ENCODE data around the gene TMEM163.

Gene TMEM163

GRCh38 chr2:134491771-134492441 lies 226.9 kb downstream of the TMEM163 start:
- Histone ChIP-seq H3K79me2 (ENCODE audit: control insufficient read depth, insufficient read depth, low read length, poor library complexity) (no peaks in the 10 kb centered on the region), H4K8ac (ENCODE audit: low read depth, low read length) (no peak overlapping the region), H3K27me3 (ENCODE audit: insufficient read depth, low read length) (no peaks in the 10 kb centered on the region), H3K79me1 (ENCODE audit: low read length) (no peaks in the 10 kb centered on the region), H3K4me3 (ENCODE audit: low read depth, low read length) (no peak overlapping the region), H4K91ac (ENCODE audit: low read depth, low read length) (no peak overlapping the region), H2AFZ (ENCODE audit: insufficient read depth, low read length, poor library complexity) (no peak overlapping the region), H3K4me1 (ENCODE audit: control insufficient read depth in 1 of 2, insufficient read depth in 2 of 2, low read length in 2 of 2) (no peaks in the 10 kb centered on the region), H3K23ac (ENCODE audit: low read length) (no peak overlapping the region), H3K36me3 (ENCODE audit: control insufficient read depth in 1 of 2, insufficient read depth in 2 of 2, low read length in 2 of 2) (no peaks in the 10 kb centered on the region), H3K4me2 (ENCODE audit: low read length) (no peak overlapping the region), H3K4ac (ENCODE audit: low read depth, low read length) (no peak overlapping the region), H3K27ac (ENCODE audit: low read depth, low read length) (no peak overlapping the region), H2AK5ac (ENCODE audit: low read length) (no peak overlapping the region), H3K9me3 (ENCODE audit: insufficient read depth, low read depth, low read length) (no peaks in the 10 kb centered on the region), H3K14ac (ENCODE audit: low read length) (no peak overlapping the region), H2BK120ac (ENCODE audit: insufficient read depth, low read length, poor library complexity) (no peak overlapping the region), H2BK12ac (ENCODE audit: low read length) (no peak overlapping the region), H2BK5ac (ENCODE audit: low read depth, low read length, poor library complexity) (no peak overlapping the region), H3K9ac (ENCODE audit: low read length) (no peak overlapping the region), H4K12ac (ENCODE audit: low read depth, low read length) (no peak overlapping the region), H3K18ac (ENCODE audit: low read length) (no peak overlapping the region)
- peak in 1 of 2 donors; percentile 38 for DNase-seq
- WGBS (ENCODE audit: extremely low coverage, insufficient coverage, insufficient read length), result no CpG with 5 or more reads among the region's 9 CpGs

GRCh38 chr2:134491022-134491421 lies 227.8 kb downstream of the TMEM163 start:
- Histone ChIP-seq H3K79me1 (ENCODE audit: low read length) (no peaks in the 10 kb centered on the region), H3K27ac (ENCODE audit: low read depth, low read length) (no peak overlapping the region), H3K4me1 (ENCODE audit: control insufficient read depth in 1 of 2, insufficient read depth in 2 of 2, low read length in 2 of 2) (no peaks in the 10 kb centered on the region), H3K14ac (ENCODE audit: low read length) (no peak overlapping the region), H3K79me2 (ENCODE audit: control insufficient read depth, insufficient read depth, low read length, poor library complexity) (no peaks in the 10 kb centered on the region), H2BK5ac (ENCODE audit: low read depth, low read length, poor library complexity) (no peak overlapping the region), H3K36me3 (ENCODE audit: control insufficient read depth in 1 of 2, insufficient read depth in 2 of 2, low read length in 2 of 2) (no peaks in the 10 kb centered on the region), H2AK5ac (ENCODE audit: low read length) (no peak overlapping the region), H3K23ac (ENCODE audit: low read length) (no peak overlapping the region), H3K4ac (ENCODE audit: low read depth, low read length) (no peak overlapping the region), H4K12ac (ENCODE audit: low read depth, low read length) (no peak overlapping the region), H3K9ac (ENCODE audit: low read length) (no peak overlapping the region), H2BK120ac (ENCODE audit: insufficient read depth, low read length, poor library complexity) (no peak overlapping the region), H3K18ac (ENCODE audit: low read length) (no peak overlapping the region), H3K9me3 (ENCODE audit: insufficient read depth, low read depth, low read length) (no peaks in the 10 kb centered on the region), H3K4me3 (ENCODE audit: low read depth, low read length) (no peak overlapping the region), H4K91ac (ENCODE audit: low read depth, low read length) (no peak overlapping the region), H2AFZ (ENCODE audit: insufficient read depth, low read length, poor library complexity) (no peak overlapping the region), H2BK12ac (ENCODE audit: low read length) (no peak overlapping the region), H3K4me2 (ENCODE audit: low read length) (no peak overlapping the region), H3K27me3 (ENCODE audit: insufficient read depth, low read length) (no peaks in the 10 kb centered on the region), H4K8ac (ENCODE audit: low read depth, low read length) (no peak overlapping the region)
- no peak for DNase-seq
- no CpG with 5 or more reads among the region's 4 CpGs for WGBS (ENCODE audit: extremely low coverage, insufficient coverage, insufficient read length)

- Histone ChIP-seq H3K9me3 (ENCODE audit: insufficient read depth, low read depth, low read length) (no peaks in the 10 kb centered on the region), H2BK120ac (ENCODE audit: insufficient read depth, low read length, poor library complexity) (no peak overlapping the region), H3K4ac (ENCODE audit: low read depth, low read length) (no peak overlapping the region), H3K23ac (ENCODE audit: low read length) (no peak overlapping the region), H3K4me2 (ENCODE audit: low read length) (no peak overlapping the region), H3K4me1 (ENCODE audit: control insufficient read depth in 1 of 2, insufficient read depth in 2 of 2, low read length in 2 of 2) (no peaks in the 10 kb centered on the region), H3K27me3 (ENCODE audit: insufficient read depth, low read length) (no peaks in the 10 kb centered on the region), H3K18ac (ENCODE audit: low read length) (no peak overlapping the region), H4K12ac (ENCODE audit: low read depth, low read length) (no peak overlapping the region), H2AFZ (ENCODE audit: insufficient read depth, low read length, poor library complexity) (no peak overlapping the region), H2BK12ac (ENCODE audit: low read length) (no peak overlapping the region), H3K4me3 (ENCODE audit: low read depth, low read length) (no peak overlapping the region), H3K79me1 (ENCODE audit: low read length) (no peaks in the 10 kb centered on the region), H2BK5ac (ENCODE audit: low read depth, low read length, poor library complexity) (no peak overlapping the region), H4K8ac (ENCODE audit: low read depth, low read length) (no peak overlapping the region), H3K9ac (ENCODE audit: low read length) (no peak overlapping the region), H3K27ac (ENCODE audit: low read depth, low read length) (no peak overlapping the region), H2AK5ac (ENCODE audit: low read length) (no peak overlapping the region), H3K36me3 (ENCODE audit: control insufficient read depth in 1 of 2, insufficient read depth in 2 of 2, low read length in 2 of 2) (no peaks in the 10 kb centered on the region), H4K91ac (ENCODE audit: low read depth, low read length) (no peak overlapping the region), H3K79me2 (ENCODE audit: control insufficient read depth, insufficient read depth, low read length, poor library complexity) (no peaks in the 10 kb centered on the region), H3K14ac (ENCODE audit: low read length) (no peak overlapping the region)
- DNase-seq, result no peak
- no CpG with 5 or more reads among the region's 4 CpGs for WGBS (ENCODE audit: extremely low coverage, insufficient coverage, insufficient read length)
These were observed 228.2 kb downstream of the TMEM163 start for GRCh38 chr2:134490559-134490958.

GRCh38 chr2:134489732-134490384 lies 228.9 kb downstream of the TMEM163 start:
- Histone ChIP-seq H4K91ac (ENCODE audit: low read depth, low read length) (no peak overlapping the region), H4K8ac (ENCODE audit: low read depth, low read length) (no peak overlapping the region), H2AK5ac (ENCODE audit: low read length) (no peak overlapping the region), H3K14ac (ENCODE audit: low read length) (no peak overlapping the region), H4K12ac (ENCODE audit: low read depth, low read length) (no peak overlapping the region), H3K27me3 (ENCODE audit: insufficient read depth, low read length) (no peaks in the 10 kb centered on the region), H2BK5ac (ENCODE audit: low read depth, low read length, poor library complexity) (no peak overlapping the region), H3K18ac (ENCODE audit: low read length) (no peak overlapping the region), H3K9me3 (ENCODE audit: insufficient read depth, low read depth, low read length) (no peaks in the 10 kb centered on the region), H3K4me3 (ENCODE audit: low read depth, low read length) (no peak overlapping the region), H2AFZ (ENCODE audit: insufficient read depth, low read length, poor library complexity) (no peak overlapping the region), H3K4ac (ENCODE audit: low read depth, low read length) (no peak overlapping the region), H3K36me3 (ENCODE audit: control insufficient read depth in 1 of 2, insufficient read depth in 2 of 2, low read length in 2 of 2) (no peaks in the 10 kb centered on the region), H3K4me1 (ENCODE audit: control insufficient read depth in 1 of 2, insufficient read depth in 2 of 2, low read length in 2 of 2) (no peaks in the 10 kb centered on the region), H2BK12ac (ENCODE audit: low read length) (no peak overlapping the region), H3K27ac (ENCODE audit: low read depth, low read length) (no peak overlapping the region), H3K23ac (ENCODE audit: low read length) (no peak overlapping the region), H3K4me2 (ENCODE audit: low read length) (no peak overlapping the region), H3K79me1 (ENCODE audit: low read length) (no peaks in the 10 kb centered on the region), H3K79me2 (ENCODE audit: control insufficient read depth, insufficient read depth, low read length, poor library complexity) (no peaks in the 10 kb centered on the region), H3K9ac (ENCODE audit: low read length) (no peak overlapping the region), H2BK120ac (ENCODE audit: insufficient read depth, low read length, poor library complexity) (no peak overlapping the region)
- WGBS (ENCODE audit: extremely low coverage, insufficient coverage, insufficient read length), result no CpG with 5 or more reads among the region's 11 CpGs
- DNase-seq, result no peak
